Lower lobe of right lung (tissue), 2 donors: ENCODE measurements around the gene IFITM10. TPM values are rescaled to one million over a fixed set of nuclear protein-coding genes. Genes with fewer than 3 reads are reported as not detected.

Experiments
- ATAC-seq, 2 donors: fragments of 200-7000 bp; cut with Tn5 transposase; one replicate each; pipeline ENCODE4 v1.9.1; 2020 to 2022; ENCODE audit warnings: mild to moderate bottlenecking in 2 of 2, moderate library complexity in 2 of 2
- DNase-seq: peaks from one replicate; pipeline ENCODE4 v3.0.0-alpha.2; 2020
- H3K27ac ChIP-seq: fragments of 200-600 bp; one replicate; pipeline ENCODE4 v1.8.0; 2022
- H3K27me3 ChIP-seq: fragments of 200-600 bp; one replicate; pipeline ENCODE4 v1.8.0; 2022; ENCODE audit warnings: low read depth
- H3K36me3 ChIP-seq: fragments of 200-600 bp; one replicate; pipeline ENCODE4 v1.8.0; 2022; ENCODE audit warnings: mild to moderate bottlenecking
- H3K4me1 ChIP-seq: fragments of 200-600 bp; one replicate; pipeline ENCODE4 v1.8.0; 2022
- H3K4me3 ChIP-seq: fragments of 200-600 bp; one replicate; pipeline ENCODE4 v1.8.0; 2022; ENCODE audit warnings: mild to moderate bottlenecking
- H3K9me3 ChIP-seq: fragments of 200-600 bp; one replicate; pipeline ENCODE4 v1.8.0; 2022
- CTCF ChIP-seq: fragments of 200-600 bp; IDR thresholded peaks from one replicate; pipeline ENCODE4 v1.8.0; 2022; ENCODE audit warnings: antibody characterized with exemption, mild to moderate bottlenecking
- intact Hi-C: fragments of 100-400 bp; cut with DNase I; formaldehyde crosslinking; loops from one replicate; pipeline ENCODE4 v1.11.0; 2022
- total RNA-seq: library from RNA; stranded (reverse); fragmentation: NEBNext Ultra II Directional; extraction: Animal tissue kit (Norgen Biotek cat#: 25700); gene quantifications from one replicate; pipeline ENCODE4 v1.2.1, GENCODE V29; 2021
- donor health status: DM: no; HTN: yes; CAD: no; lungs with severe emphysema.

IFITM10 gene
- total RNA-seq, 1 donor from 2014 or later: 9.2 TPM

GRCh38 chr11:1791912-1792311 is 41.5 kb upstream of the IFITM10 start:
- no peak for ATAC-seq

GRCh38 chr11:1786466-1786865 is 36.1 kb upstream of the IFITM10 start:
- intact Hi-C loops: no loop called here
- TF ChIP-seq CTCF: no peak
- Histone ChIP-seq H3K27me3 (no peaks in the 10 kb centered on the region), H3K36me3 (no peaks in the 10 kb centered on the region), H3K4me1 (peaks cover 15% of the 10 kb centered on the region), H3K4me3 (no peak overlapping the region), H3K27ac (no peak overlapping the region), H3K9me3 (no peaks in the 10 kb centered on the region)
- DNase-seq: no peak
- ATAC-seq: no peak

More at GRCh38 chr11:1791912-1792311, 41.5 kb upstream of the IFITM10 start:
- Histone ChIP-seq H3K4me3 (no peak overlapping the region), H3K36me3 (no peaks in the 10 kb centered on the region), H3K27me3 (peaks cover 3% of the 10 kb centered on the region), H3K9me3 (no peaks in the 10 kb centered on the region), H3K27ac (no peak overlapping the region), H3K4me1 (no peaks in the 10 kb centered on the region)
- intact Hi-C loops: no loop called here
- no peak for TF ChIP-seq CTCF
- DNase-seq: no peak

- Histone ChIP-seq H3K4me3 (no peak overlapping the region), H3K9me3 (no peaks in the 10 kb centered on the region), H3K27me3 (no peaks in the 10 kb centered on the region), H3K27ac (no peak overlapping the region), H3K4me1 (peaks cover 18% of the 10 kb centered on the region), H3K36me3 (no peaks in the 10 kb centered on the region)
- no peak for TF ChIP-seq CTCF
- intact Hi-C loops: no loop called here
- DNase-seq (no peak), ATAC-seq (peak in 1 of 2 donors; percentile 16)
These were observed 35.5 kb upstream of the IFITM10 start for GRCh38 chr11:1785749-1786413.

- H3K27ac ChIP-seq: no peak overlapping the region
- no peaks in the 10 kb centered on the region for H3K36me3 ChIP-seq
- H3K9me3 ChIP-seq: no peaks in the 10 kb centered on the region
- peaks cover 18% of the 10 kb centered on the region for H3K4me1 ChIP-seq
- ATAC-seq (no peak), DNase-seq (no peak)
- no peaks in the 10 kb centered on the region for H3K27me3 ChIP-seq
- TF ChIP-seq CTCF: no peak
- no peak overlapping the region for H3K4me3 ChIP-seq
- intact Hi-C loops: no loop called here
These were observed 34.6 kb upstream of the IFITM10 start for GRCh38 chr11:1784761-1785650.

GRCh38 chr11:1783725-1784529 is 33.5 kb upstream of the IFITM10 start:
- no peak for ATAC-seq
- intact Hi-C loops: no loop called here
- H3K27ac ChIP-seq: peak overlapping the region; percentile 53
- H3K9me3 ChIP-seq: no peaks in the 10 kb centered on the region
- H3K4me1 ChIP-seq: peaks cover 18% of the 10 kb centered on the region
- DNase-seq: no peak
- no peaks in the 10 kb centered on the region for H3K27me3 ChIP-seq
- no peak for TF ChIP-seq CTCF
- no peak overlapping the region for H3K4me3 ChIP-seq
- no peaks in the 10 kb centered on the region for H3K36me3 ChIP-seq
